K562 (cell line): ENCODE measurements around the gene PPOX. TPM values are rescaled to one million over a fixed set of nuclear protein-coding genes. Genes with fewer than 3 reads are reported as not detected.

Experiments
- ATAC-seq: fragments of 200-7000 bp; cut with Tn5 transposase; 3 replicates; pipeline ENCODE4 v1.9.1; 2020; ENCODE audit warnings: moderate library complexity
- BruUV-seq: library from RNA; stranded (reverse); fragments of 400-500 nt; replicated peaks from 2 replicates; lab custom pipeline; 2021; lab: Mats Ljungman, UMichigan
- CTCF ChIA-PET: fragments of 300-600 bp; formaldehyde crosslinking; extraction: SDS; loops from one replicate; lab custom pipeline; 2021; ENCODE audit warnings: low intra/inter-chr PET ratio; lab: Yijun Ruan, JAX
- POLR2A ChIA-PET: fragments of 300-600, 350-650 bp; sonication (Branson Sonifier 250); formaldehyde crosslinking; extraction: SDS; loops from one replicate; lab custom pipeline; 2021; ENCODE audit warnings: antibody characterized with exemption, inconsistent platforms; lab: Yijun Ruan, JAX
- DNase-seq, 4 experiments: peaks; one replicate each; pipeline versions ENCODE4 v3.0.0 to v3.0.0-alpha.2; 2011 to 2018; ENCODE audit warnings: low spot score in 3 of 4, mixed read lengths in 3 of 4; ENCODE audit errors: extremely low read depth in 1 of 4
- FAIRE-seq: peaks from 2 replicates; lab custom pipeline; 2011; peaks lifted over from hg19 to GRCh38; lab: Jason Lieb, UNC
- H2AFZ ChIP-seq: 2 replicates; pipeline ENCODE4 v1.6.0; 2011; ENCODE audit warnings: low read depth, low read length, control low read depth, inconsistent platforms
- H3K27ac ChIP-seq: fragments of 200-600 bp; 3 replicates; pipeline ENCODE4 v1.8.0; 2011; ENCODE audit warnings: low read depth, mild to moderate bottlenecking, control low read depth, inconsistent platforms, low read length, moderate library complexity, mixed read lengths; ENCODE audit errors: extremely low read depth
- H3K27me3 ChIP-seq, 2 experiments: fragments of 300-600 bp in 1 of 2; 2 replicates in 1 of 2; 3 replicates in 1 of 2; pipeline versions ENCODE4 v1.6.0 to v1.8.0; 2011; ENCODE audit warnings: inconsistent platforms in 2 of 2, low read length in 2 of 2, mild to moderate bottlenecking in 1 of 2, mixed read lengths in 1 of 2, moderate library complexity in 1 of 2; ENCODE audit not compliant: control insufficient read depth in 2 of 2, insufficient read depth in 2 of 2
- H3K36me3 ChIP-seq: fragments of 300-600 bp; 3 replicates; pipeline ENCODE4 v1.8.0; 2011; ENCODE audit warnings: mild to moderate bottlenecking, low read length, inconsistent platforms; ENCODE audit not compliant: control insufficient read depth, insufficient read depth
- H3K4me1 ChIP-seq, 2 experiments: fragments of 200-600 bp in 1 of 2; replicated peaks in 1 of 2; 2 replicates in 1 of 2; 3 replicates in 1 of 2; pipeline versions ENCODE4 v1.5.1 to v1.8.0; 2011; ENCODE audit warnings: inconsistent platforms in 2 of 2, low read length in 2 of 2, mild to moderate bottlenecking in 1 of 2, mixed read lengths in 1 of 2, moderate library complexity in 1 of 2; ENCODE audit not compliant: control insufficient read depth in 2 of 2, insufficient read depth in 2 of 2
- H3K4me2 ChIP-seq: 2 replicates; pipeline ENCODE4 v1.6.1; 2011; ENCODE audit warnings: low read length, control low read depth, inconsistent platforms, mixed read lengths; ENCODE audit not compliant: insufficient read depth
- H3K4me3 ChIP-seq: fragments of 200-600 bp; sonication (generic), shearing (Covaris generic); 2 replicates; pipeline ENCODE4 v1.5.1; 2016; ENCODE audit warnings: control low read depth, inconsistent platforms
- H3K79me2 ChIP-seq: fragments of 200-600 bp; 3 replicates; pipeline ENCODE4 v1.8.0; 2011; ENCODE audit warnings: low read length, inconsistent platforms; ENCODE audit not compliant: control insufficient read depth, insufficient read depth
- H3K9ac ChIP-seq, 2 experiments: 2 replicates each; pipeline versions ENCODE4 v1.6.0 to v1.6.1; 2011; ENCODE audit warnings: low read depth in 2 of 2, low read length in 2 of 2, control low read depth in 1 of 2, inconsistent platforms in 1 of 2, mild to moderate bottlenecking in 1 of 2, mixed read lengths in 1 of 2; ENCODE audit not compliant: insufficient read depth in 1 of 2
- H3K9me1 ChIP-seq: one replicate; pipeline ENCODE4 v1.6.0; 2011; ENCODE audit warnings: inconsistent platforms, mild to moderate bottlenecking, low read length, moderate library complexity; ENCODE audit not compliant: control insufficient read depth, insufficient read depth
- H3K9me3 ChIP-seq: replicated peaks from 2 replicates; pipeline ENCODE4 v1.5.1; 2011; ENCODE audit warnings: low read depth, low read length, inconsistent platforms; ENCODE audit not compliant: control insufficient read depth, insufficient read depth
- H4K20me1 ChIP-seq: replicated peaks from 2 replicates; pipeline ENCODE4 v1.6.1; 2011; ENCODE audit warnings: low read length, inconsistent platforms, mixed read lengths; ENCODE audit not compliant: control insufficient read depth, insufficient read depth
- CCNT2 ChIP-seq: IDR thresholded peaks from 2 replicates; pipeline ENCODE4 v1.6.1; 2011; ENCODE audit warnings: borderline replicate concordance, low read depth, mild to moderate bottlenecking, moderate library complexity, mixed read lengths, low read length; ENCODE audit not compliant: insufficient read length; ENCODE audit errors: extremely low read depth
- HLTF ChIP-seq: fragments of 450-650 bp; IDR thresholded peaks from 2 replicates; pipeline ENCODE4 v1.6.1; 2016
- ID3 ChIP-seq, 2 experiments: fragments of 250-450 bp in 1 of 2; fragments of 450-650 bp in 1 of 2; sonication (Bioruptor Pico) in 1 of 2; IDR thresholded peaks; 2 replicates each; pipeline versions ENCODE4 v1.6.1 to v1.8.0; 2016 to 2021; ENCODE audit warnings: mild to moderate bottlenecking in 2 of 2, moderate library complexity in 2 of 2, missing compliant biosample characterization in 1 of 2, missing genetic modification characterization in 1 of 2
- PTTG1 ChIP-seq: fragments of 450-650 bp; IDR thresholded peaks from 2 replicates; pipeline ENCODE4 v1.6.1; 2016; ENCODE audit warnings: low read depth, mild to moderate bottlenecking, missing genetic modification characterization, missing compliant biosample characterization
- ZC3H8 ChIP-seq: fragments of 450-650 bp; IDR thresholded peaks from 2 replicates; pipeline ENCODE4 v1.6.1; 2017
- WGBS: fragments of 100-300 bp; shearing (Covaris generic); methylation state at CpG from one replicate; pipeline ENCODE4 v1.1.6; 2016; ENCODE audit warnings: low coverage, mixed read lengths; ENCODE audit not compliant: insufficient coverage; ENCODE audit errors: missing lambda C conversion rate; 5-methylcytosine and 5-hydroxymethylcytosine counted together
- in situ Hi-C: fragments of 300-500 bp; cut with MboI; formaldehyde crosslinking; loops from 4 replicates; pipeline ENCODE4 v1.15.0; 2018; ENCODE audit warnings: inconsistent platforms, mixed read lengths
- intact Hi-C: fragments of 100-400 bp; cut with micrococcal nuclease; formaldehyde crosslinking; loops from 2 replicates; pipeline ENCODE4 v1.14.2; 2022
- polyA plus RNA-seq, 8 experiments: library from polyadenylated mRNA; depleted of rRNA in 4 of 8; stranded (reverse) in 5 of 8; unstranded in 3 of 8; fragments of >200 nt; fragmentation: Nextera tagmentation in 2 of 8; fragmentation: Illumina TruSeq in 1 of 8; extraction: Ambion mirVana in 2 of 8; extraction: Trizol in 1 of 8; gene quantifications; 2 replicates each; pipeline versions ENCODE4 v1.2.1 to v1.2.3, GENCODE V29; 2011 to 2014; ENCODE audit warnings: inconsistent platforms in 1 of 8, missing spikeins in 1 of 8
- total RNA-seq, 7 experiments: library from RNA; depleted of rRNA in 6 of 7; stranded (reverse); fragments of >200 nt in 6 of 7; fragmentation: Illumina TruSeq in 2 of 7; extraction: Trizol in 2 of 7; gene quantifications; 2 replicates each; pipeline versions ENCODE4 v1.2.1 to v1.2.3, GENCODE V29; 2011 to 2021; ENCODE audit warnings: low replicate concordance in 1 of 7

PPOX gene
- total and polyA plus RNA-seq, 9 of the 15 experiments (the other 6 are each of a cell fraction or from before 2014, with no cell fraction given) = 17.0 to 57.1 (median 38.9) TPM

- no peaks in the 10 kb centered on the region for H3K9me3 ChIP-seq
- POLR2A ChIA-PET = interaction anchor here (0.6 to 1.5 kb wide), 4 partner anchors 9 to 61 kb away, joined by 3 to 4 read pairs (median 3); partner anchors contain the start of gene DEDD
- H3K9ac ChIP-seq = peak overlapping the region in 1 of 2 experiments; percentile 73; a peak in 1 of 4 replicates
- DNase-seq (no peak), ATAC-seq (no peak), FAIRE-seq (no peak)
- TF ChIP-seq HLTF (no peak), ZC3H8 (no peak), ID3 (CRISPR knock-in tag; IDR thresholded peaks at IDR 0.05) (no peak), ID3 (tag; IDR thresholded peaks at IDR 0.05) (no peak), PTTG1 (tag) (no peak), CCNT2 (no peak)
- intact Hi-C loops (loop anchor here (2.0 kb wide), 2 partner anchors 31 to 181 kb away; no protein-coding TSS in a partner anchor), in situ Hi-C loops (no loop called here)
- no peak overlapping the region for H3K27ac ChIP-seq
- no TSS peak for BruUV-seq
- 89% methylated on average over 19 of the region's 21 CpGs for WGBS
- no peak overlapping the region for H3K4me3 ChIP-seq
- no peaks in the 10 kb centered on the region for H3K79me2 ChIP-seq
- H2AFZ ChIP-seq = peak overlapping the region; percentile 94
- no peaks in the 10 kb centered on the region for H4K20me1 ChIP-seq
- H3K4me1 ChIP-seq = peaks cover 28 to 42% of the 10 kb centered on the region in 2 experiments
- H3K9me1 ChIP-seq = no peaks in the 10 kb centered on the region
- H3K27me3 ChIP-seq = no peaks in the 10 kb centered on the region
- no peaks in the 10 kb centered on the region for H3K36me3 ChIP-seq
- CTCF ChIA-PET = interaction anchor here (0.5 to 2.4 kb wide), 2 partner anchors 174 to 1093 kb away, joined by 3 to 9 read pairs; partner anchors contain the start of gene CFAP126
- no peak overlapping the region for H3K4me2 ChIP-seq
Observed at GRCh38 chr1:161193561-161194235, 27.5 kb downstream of the PPOX start.
